ENCODE results near the gene CRTAC1. TPM values are rescaled to one million over a fixed set of nuclear protein-coding genes. Genes with fewer than 3 reads are reported as not detected.

CRTAC1 gene
- total RNA-seq: 55.8 TPM

GRCh38 chr10:98030093-98030821, at the start of gene CRTAC1:
Gene CRTAC1 (minus strand): TSS chr10:98030621. CDS start chr10:98030472, 149 bp downstream.

GRCh38 chr10:97849687-97850402, 180.6 kb downstream of the CRTAC1 start, which contains the start of gene GOLGA7B:
Gene GOLGA7B (plus strand): TSS chr10:97849843. CDS start chr10:97850304, 461 bp downstream.

Small RNA genes within 50 kb of the gene (small RNA-seq; reads per million reads assigned to genes)
- not detected for gene AL355301.1

Other genes starting within 250 kb of the CRTAC1 start
- gene GOLGA7B, start 180.8 kb downstream of the CRTAC1 start, total RNA-seq: 16.6 TPM
- gene R3HCC1L, start 104.0 kb upstream of the CRTAC1 start, total RNA-seq: 14.8 TPM
- gene LOXL4, start 237.6 kb upstream of the CRTAC1 start, total RNA-seq: 0.46 TPM